ENCODE results near the gene ABCD1.
"Not testable (repeated sequence)": the region's sequence is repeated elsewhere in the genome, so short reads cannot be mapped to it uniquely, and the experiment has no call there.

The ABCD1 gene

GRCh38 chrX:153694687-153695270, 29.9 kb upstream of the ABCD1 start:
- no peak for DNase-seq

GRCh38 chrX:153696100-153696499, 28.6 kb upstream of the ABCD1 start:
- no peak for DNase-seq

- DNase-seq: not testable (repeated sequence)
These were observed 28.1 kb upstream of the ABCD1 start for GRCh38 chrX:153696538-153696937.

GRCh38 chrX:153696986-153697722, 27.5 kb upstream of the ABCD1 start:
- not testable (repeated sequence) for DNase-seq

DNA sequence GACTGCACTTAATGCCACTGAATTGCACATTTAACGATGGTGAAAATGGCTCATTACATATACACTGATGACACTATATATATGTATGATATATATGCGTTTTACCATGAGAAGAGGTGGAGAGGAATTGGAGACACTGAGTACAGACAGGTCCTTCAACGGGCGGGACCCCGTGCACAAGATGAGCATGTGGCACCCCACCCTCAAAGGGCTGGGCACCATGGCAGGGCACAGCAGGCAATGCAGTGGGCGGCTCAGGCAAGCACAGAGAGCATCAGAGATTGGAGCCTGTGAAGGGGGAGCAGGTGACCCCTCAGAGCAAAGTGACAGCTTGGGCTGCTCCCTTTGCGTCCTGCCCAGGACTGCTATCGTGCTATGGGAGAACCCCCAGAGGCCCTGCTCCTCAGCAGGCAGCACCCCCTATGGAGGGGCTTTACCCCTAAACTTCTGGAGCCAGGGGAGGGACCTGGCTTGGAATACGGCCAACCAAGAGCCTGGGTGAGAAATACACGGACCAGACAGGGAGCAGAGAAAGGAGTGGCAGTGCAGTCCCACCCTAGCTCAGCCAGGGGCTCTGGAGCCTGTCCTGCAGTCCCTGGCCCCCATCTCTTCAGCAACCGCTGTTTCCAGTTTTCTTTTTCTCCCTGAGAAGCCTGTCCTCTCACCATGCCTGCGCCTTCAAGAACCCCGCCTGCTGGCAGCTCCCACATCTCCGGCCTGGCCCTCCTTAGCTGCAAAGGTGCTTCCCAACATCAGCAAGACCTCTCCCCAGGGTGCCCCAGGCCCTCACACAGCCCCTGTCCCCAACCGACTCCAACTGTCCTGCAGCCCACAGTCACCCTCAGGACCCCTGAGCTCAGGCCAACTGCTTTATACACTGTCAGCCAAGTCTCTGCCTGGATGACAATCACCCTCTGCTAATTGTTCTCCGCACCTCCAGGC, 26.5 kb upstream of the ABCD1 start:
- no peak for DNase-seq

- not testable (repeated sequence) for DNase-seq
These were observed 25.4 kb upstream of the ABCD1 start for GRCh38 chrX:153699210-153699783.

DNA sequence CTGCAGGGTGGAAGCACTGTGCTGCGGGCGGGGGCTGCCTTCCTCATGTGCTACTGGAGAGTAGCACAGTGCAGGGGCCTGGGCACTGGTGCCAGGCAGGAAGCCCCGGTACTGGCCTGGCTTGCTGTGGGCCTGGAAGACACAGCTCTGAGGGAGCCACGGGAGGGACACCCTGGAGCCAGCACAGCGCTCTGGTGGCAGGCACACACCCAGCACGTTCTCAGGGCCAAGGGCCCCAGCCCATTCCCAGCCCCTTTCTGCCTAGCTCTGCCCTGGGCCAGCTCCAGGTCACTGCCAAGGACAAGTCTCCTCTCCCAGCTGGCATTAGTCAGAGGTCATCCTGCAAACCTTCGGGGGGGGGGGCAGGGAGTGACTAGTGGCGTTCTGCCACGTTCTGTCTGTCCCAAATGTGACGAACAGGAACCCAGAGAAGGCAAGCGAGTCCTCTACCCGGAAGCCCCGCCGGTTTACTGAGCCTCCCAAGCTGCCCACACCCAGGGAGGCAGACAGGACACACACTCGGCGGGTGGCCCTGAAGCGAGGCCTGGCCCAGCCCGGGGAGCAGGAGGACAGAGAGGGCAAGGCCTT, 24.8 kb upstream of the ABCD1 start:
- DNase-seq: not testable (repeated sequence)

DNA sequence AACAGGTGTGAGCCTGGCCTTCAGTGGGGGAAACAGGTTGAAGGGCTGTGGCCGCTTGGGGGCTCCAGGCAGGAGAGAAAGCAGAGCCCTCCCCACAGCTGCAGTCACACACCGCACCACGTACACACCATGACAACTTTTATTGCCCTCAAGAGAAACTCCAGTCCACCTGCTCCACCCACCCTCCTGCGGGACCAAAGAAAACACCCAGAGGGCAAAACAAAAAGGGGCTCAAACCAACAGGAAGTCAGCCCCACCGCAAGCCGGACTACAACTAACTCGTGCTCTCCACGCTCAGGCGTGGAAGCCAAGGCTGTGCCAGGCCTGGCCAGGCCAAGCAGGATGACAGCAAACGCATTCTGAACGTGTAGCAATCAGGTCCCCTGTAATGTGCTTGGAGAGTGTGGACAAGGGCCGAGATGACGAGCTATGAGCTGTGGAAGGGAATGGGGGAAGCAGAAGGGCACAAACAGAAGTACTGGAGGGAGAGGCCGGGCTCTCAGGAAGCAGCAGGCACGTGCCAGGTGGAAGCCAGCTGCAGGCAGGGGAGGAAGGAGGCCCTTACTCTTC, 24.2 kb upstream of the ABCD1 start:
- no peak for DNase-seq

GRCh38 chrX:153700967-153701366, 23.7 kb upstream of the ABCD1 start:
- no peak for DNase-seq

DNA sequence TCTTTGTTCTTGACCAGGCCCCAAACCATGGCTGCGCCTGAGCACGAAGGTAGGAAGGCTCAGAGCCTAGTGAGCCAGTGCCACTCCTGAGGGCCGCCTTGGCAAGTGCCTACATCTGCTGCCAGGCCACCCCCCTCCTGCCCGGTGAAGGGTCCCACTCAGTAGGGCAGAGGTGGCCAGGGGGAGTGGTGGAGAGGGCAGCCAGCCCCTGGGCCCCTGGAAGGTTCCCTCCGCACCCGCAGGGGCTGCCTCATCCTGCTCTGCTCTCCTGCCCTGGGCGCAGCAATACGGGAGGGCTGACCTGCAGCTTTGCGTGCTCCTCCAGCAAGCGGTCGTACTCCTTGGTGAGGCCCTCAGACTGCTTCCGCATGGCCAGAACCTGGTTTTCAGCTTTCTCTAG, 22.9 kb upstream of the ABCD1 start:
- no peak for DNase-seq

DNA sequence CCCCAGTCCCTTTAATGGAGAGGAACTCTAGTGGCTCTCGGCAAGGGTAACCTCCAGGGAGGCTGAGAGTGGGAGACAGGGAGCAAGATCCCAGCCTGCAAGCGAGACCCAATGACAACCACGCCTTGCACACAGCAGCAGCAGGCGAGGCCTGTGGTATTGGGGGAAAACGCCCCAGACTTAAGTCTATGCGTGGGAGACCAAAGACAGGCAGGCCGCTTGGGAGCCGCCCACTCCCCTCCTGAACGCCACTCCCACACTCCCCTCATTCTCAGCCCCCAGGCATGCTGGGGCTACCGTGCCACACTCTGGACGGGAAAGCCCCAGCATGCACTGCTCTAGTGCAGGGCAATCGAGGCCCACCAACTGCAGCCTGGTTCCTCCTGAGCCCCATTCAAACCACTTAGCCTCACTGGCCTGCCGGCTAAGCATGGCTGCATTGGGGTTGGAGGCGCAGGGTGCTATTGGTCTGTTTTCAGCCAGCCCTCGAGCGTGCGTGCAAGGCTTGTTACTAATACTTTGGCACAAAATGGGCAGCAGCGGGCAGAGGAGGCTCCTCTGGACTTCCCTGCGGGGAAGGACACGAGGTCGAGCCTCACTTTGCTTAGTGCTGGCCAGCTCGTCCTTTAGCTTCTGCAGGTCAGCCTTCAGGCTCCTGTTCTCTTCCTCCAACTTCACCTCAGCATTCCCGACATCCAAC, 22.2 kb upstream of the ABCD1 start:
- DNase-seq: no peak

DNA sequence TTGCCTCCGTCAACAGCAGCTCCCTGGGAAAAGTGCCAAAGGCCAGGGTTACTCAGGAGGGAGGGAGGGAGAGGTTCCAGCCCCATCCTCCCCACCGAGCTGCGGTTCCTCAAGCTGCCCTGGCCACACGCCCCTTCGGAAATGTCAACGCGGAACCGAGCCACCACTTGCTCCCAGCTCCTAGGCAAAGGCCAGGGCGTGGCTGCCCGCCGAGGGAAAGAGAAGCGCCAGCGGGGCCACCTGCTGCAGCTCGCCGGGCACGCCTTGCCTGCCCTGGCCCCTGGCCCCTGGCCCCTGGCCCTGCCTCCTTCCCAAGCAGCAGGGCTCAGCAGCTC, 21.7 kb upstream of the ABCD1 start:
- no peak for DNase-seq

DNA sequence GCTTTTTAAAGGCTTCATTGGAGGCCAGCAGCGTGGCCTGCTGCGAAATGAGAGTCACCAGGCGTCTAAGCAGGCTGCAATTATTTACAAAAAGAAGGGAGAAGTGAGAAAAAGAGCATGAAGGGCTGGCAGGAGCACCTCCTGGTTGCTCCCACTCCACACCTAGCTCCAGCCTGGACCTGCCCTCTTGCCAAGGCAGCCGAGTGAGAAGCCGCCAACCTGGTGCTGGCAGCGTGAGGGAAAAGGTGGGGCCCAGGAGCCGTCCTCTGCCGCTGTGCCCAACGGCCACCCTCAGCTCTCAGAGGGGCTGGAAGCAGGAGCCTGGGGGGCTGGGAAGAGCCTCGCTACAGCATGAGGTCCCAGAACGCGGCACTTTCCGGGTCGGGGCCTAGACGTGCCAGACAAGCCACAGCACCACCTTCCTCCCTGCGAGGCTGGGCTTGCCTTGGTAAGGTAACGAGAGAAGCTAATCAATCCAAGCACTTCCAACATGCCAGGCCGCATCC, 20.6 kb upstream of the ABCD1 start:
- no peak for DNase-seq

DNA sequence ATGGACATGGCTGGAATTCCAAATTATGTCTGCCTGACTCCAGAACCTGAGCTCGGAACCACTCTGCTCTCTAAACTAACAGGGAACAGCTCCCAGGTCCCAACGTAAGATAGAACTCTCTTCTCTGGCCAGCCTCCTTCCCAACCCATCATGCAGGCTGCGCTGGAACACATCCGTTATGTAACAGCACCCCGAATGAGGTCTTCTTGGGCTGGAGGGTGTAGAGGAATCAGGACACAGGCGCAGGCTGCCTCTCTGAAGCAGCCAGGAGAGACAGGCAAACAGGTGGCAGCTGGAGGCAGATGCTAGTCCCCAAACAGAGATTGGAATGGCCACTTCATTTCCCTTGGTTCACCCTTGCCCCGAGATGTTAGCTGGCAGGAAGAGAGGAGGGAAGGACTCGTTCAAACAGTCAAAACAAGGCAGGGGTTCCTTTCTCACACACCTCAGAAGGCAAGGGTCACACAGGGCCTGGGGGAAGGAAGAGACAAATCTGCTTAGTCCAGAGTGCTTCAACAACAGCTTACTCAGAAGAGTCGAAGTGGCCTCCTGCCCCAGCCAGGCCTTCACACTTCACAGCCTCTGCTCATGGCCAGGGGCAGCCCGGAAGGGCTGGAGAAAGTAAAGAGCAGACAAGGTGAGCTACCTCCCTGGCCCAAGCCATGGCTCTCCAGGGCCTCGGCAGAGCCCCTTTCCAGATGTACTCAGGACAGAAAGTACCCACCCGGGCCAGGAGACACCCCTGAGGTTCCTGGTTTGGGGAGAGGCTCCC, 19.8 kb upstream of the ABCD1 start:
- DNase-seq: not testable (repeated sequence)

DNA sequence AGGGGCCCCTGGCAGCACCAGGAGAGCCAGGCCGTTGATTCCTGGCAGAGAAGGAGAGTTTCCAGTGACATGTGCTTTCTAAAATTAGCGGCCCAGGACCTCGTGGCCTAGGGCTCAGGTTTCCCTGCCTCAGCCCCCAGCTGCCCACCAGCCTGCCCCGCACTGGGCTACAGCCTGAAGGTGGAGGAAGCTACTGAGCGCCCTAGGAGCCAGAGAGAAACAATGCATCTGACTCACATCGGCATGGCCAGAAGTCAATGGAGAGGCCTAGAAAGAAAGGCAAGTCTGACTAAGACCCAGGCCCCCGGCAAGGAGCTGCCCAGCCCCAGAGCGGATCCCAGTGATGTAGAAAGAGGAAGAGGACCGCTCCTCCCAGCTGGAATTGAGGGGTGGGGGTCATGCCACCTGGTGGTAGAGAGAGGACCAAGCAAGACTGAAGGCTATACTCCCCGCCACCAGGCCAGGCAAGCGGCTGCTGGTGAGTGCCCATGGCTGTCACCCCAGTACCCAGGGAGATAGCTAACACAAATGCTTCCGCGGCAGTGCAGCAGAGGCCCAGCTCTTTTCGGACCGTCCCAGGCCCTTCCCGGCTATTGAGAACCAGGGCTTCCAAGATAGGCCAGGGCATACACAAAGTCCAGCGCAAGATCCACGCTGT, 19.1 kb upstream of the ABCD1 start:
- not testable (repeated sequence) for DNase-seq

DNA sequence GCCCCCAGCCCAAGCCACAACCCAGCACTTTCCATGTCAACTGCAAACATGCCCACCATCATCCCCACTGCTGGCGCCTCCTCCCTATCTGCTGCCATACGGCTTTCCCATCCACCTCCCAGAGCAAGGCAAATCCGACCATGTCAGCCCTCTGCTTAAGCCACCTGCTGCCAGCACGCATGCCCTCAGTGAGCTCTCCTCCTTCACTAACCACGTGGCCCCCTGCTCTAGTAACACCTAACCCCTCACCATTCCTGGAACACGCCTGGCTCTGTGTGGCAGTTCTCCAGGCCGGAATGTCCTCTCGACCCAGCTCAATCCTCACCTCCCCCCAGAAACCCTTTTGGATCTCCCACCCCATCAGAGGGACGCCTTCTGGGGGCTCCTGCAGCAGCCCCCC, 17.9 kb upstream of the ABCD1 start:
- DNase-seq: no peak

DNA sequence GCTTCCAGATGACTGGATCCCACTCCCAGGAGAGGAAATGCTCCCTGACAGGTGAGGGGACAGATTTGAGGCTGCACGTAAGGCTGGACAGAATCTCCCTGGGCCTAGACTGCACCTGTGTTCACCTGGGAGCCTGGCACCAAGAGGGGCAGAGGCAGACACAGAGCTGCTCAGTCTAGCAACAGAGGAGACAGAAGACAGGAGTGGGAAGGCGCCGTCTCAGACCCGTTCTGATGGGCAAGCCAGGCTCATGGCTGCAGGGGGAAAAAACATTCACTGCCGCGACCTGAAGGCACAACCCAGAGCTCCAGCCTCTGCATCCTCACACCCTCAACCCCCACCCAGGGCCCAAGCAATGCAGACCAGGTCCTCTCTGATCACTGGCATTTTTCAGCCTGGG, 17.2 kb upstream of the ABCD1 start:
- no peak for DNase-seq

GRCh38 chrX:153708415-153708814, 16.2 kb upstream of the ABCD1 start:
- no peak for DNase-seq

GRCh38 chrX:153709726-153710674, 14.7 kb upstream of the ABCD1 start:
- no peak for DNase-seq
